ENCODE measurements around the gene PHACTR3.

- TF ChIP-seq CTCF (conservative IDR thresholded peaks at IDR 0.05; ENCODE audit: low read depth in 2 of 2), result no peak
- TF ChIP-seq REST (IDR thresholded peaks at IDR 0.05; ENCODE audit: unreplicated experiment), result no peak
- TF ChIP-seq EZH2phosphoT487 (IDR thresholded peaks at IDR 0.05; ENCODE audit: unreplicated experiment), result no peak
- no peak for TF ChIP-seq POLR2AphosphoS5 (IDR thresholded peaks at IDR 0.05; ENCODE audit: low read depth)
- no peak for TF ChIP-seq EZH2 (IDR thresholded peaks at IDR 0.05; ENCODE audit: low read depth, unreplicated experiment)
- no peak for TF ChIP-seq ZNF114 (CRISPR knock-in tag; IDR thresholded peaks at IDR 0.05)
- no peak for TF ChIP-seq ZNF331 (CRISPR knock-in tag; IDR thresholded peaks at IDR 0.05; ENCODE audit: low read depth)
- no peak for TF ChIP-seq CREB1 (CRISPR knock-in tag; IDR thresholded peaks at IDR 0.05; ENCODE audit: low read depth)
- no peak for TF ChIP-seq JUNB (IDR thresholded peaks at IDR 0.05; ENCODE audit: unreplicated experiment)
Observed at GRCh38 chr20:59737816-59738215, 133.5 kb downstream of the PHACTR3 start.
